ENCODE data around the gene ENTHD1. TPM values are rescaled to one million over a fixed set of nuclear protein-coding genes. Genes with fewer than 3 reads are reported as not detected.

ENTHD1 gene
- total and polyA plus RNA-seq, 2 of the 4 experiments (the other 2 are of a cell fraction): not detected

DNA sequence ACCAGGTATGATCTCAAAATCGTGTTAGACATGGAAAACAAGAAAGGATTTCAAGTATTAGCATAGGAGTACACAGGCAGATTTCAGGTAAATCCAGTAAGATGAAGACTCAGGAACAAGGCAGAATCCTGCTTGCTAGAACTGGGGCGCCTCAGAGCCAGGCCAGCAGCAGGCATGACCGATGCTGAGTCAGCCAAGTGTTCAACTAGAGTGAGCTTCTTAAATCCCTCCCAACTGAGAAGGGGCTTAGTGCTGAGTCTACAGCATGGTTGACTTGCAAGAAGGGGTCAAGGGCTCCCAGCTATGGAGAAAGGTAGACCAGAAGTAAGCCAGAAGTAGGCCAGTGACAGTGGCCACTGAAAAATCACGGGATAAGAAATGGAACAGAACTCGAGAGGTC lies 19.8 kb upstream of the ENTHD1 start:
- H3K14ac ChIP-seq (replicated peaks; ENCODE audit: low read depth, low read length): no peak overlapping the region
- H2BK20ac ChIP-seq (ENCODE audit: low read depth, low read length): no peak overlapping the region
- no peak overlapping the region for H3K4me3 ChIP-seq (ENCODE audit: insufficient read depth, low read depth, low read length)
- no peak overlapping the region for H2BK5ac ChIP-seq (ENCODE audit: low read depth, low read length, poor library complexity, severe bottlenecking)
- no peak overlapping the region for H3K9ac ChIP-seq (ENCODE audit: low read depth, low read length)
- H3K27ac ChIP-seq (ENCODE audit: insufficient read depth, low read length): no peak overlapping the region
- ChIA-PET CTCF (no interaction called here), POLR2A (ENCODE audit: unreplicated experiment) (no interaction called here)
- no peak for TF ChIP-seq RAD21 (IDR thresholded peaks at IDR 0.05; ENCODE audit: low read length)
- no peak for TF ChIP-seq SMC3 (IDR thresholded peaks at IDR 0.05; ENCODE audit: low read depth, low read length)
- TF ChIP-seq FOS (IDR thresholded peaks at IDR 0.05; ENCODE audit: low read depth, low read length): no peak
- TF ChIP-seq NFE2L2 (IDR thresholded peaks at IDR 0.05; ENCODE audit: low read depth, low read length): no peak
- TF ChIP-seq MAZ (IDR thresholded peaks at IDR 0.05; ENCODE audit: borderline replicate concordance, low read depth, low read length): no peak
- TF ChIP-seq MXI1 (IDR thresholded peaks at IDR 0.05; ENCODE audit: borderline replicate concordance, low read depth, low read length): no peak
- TF ChIP-seq MAFK (IDR thresholded peaks at IDR 0.05; ENCODE audit: low read depth, low read length): no peak
- no peak for TF ChIP-seq CEBPB (IDR thresholded peaks at IDR 0.05; ENCODE audit: low read depth, low read length)
- no peak for TF ChIP-seq POLR2A (IDR thresholded peaks at IDR 0.05; ENCODE audit: low read depth, low read length)
- TF ChIP-seq BHLHE40 (IDR thresholded peaks at IDR 0.05; ENCODE audit: low read depth, low read length): no peak
- TF ChIP-seq RFX5 (IDR thresholded peaks at IDR 0.05; ENCODE audit: low read depth, low read length): no peak
- TF ChIP-seq, protein P1, sequence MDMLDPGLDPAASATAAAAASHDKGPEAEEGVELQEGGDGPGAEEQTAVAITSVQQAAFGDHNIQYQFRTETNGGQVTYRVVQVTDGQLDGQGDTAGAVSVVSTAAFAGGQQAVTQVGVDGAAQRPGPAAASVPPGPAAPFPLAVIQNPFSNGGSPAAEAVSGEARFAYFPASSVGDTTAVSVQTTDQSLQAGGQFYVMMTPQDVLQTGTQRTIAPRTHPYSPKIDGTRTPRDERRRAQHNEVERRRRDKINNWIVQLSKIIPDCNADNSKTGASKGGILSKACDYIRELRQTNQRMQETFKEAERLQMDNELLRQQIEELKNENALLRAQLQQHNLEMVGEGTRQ (IDR thresholded peaks at IDR 0.05; ENCODE audit: low read depth, low read length): no peak
- TF ChIP-seq, protein P2, sequence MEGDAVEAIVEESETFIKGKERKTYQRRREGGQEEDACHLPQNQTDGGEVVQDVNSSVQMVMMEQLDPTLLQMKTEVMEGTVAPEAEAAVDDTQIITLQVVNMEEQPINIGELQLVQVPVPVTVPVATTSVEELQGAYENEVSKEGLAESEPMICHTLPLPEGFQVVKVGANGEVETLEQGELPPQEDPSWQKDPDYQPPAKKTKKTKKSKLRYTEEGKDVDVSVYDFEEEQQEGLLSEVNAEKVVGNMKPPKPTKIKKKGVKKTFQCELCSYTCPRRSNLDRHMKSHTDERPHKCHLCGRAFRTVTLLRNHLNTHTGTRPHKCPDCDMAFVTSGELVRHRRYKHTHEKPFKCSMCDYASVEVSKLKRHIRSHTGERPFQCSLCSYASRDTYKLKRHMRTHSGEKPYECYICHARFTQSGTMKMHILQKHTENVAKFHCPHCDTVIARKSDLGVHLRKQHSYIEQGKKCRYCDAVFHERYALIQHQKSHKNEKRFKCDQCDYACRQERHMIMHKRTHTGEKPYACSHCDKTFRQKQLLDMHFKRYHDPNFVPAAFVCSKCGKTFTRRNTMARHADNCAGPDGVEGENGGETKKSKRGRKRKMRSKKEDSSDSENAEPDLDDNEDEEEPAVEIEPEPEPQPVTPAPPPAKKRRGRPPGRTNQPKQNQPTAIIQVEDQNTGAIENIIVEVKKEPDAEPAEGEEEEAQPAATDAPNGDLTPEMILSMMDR (conservative IDR thresholded peaks at IDR 0.05; ENCODE audit: low read depth, low read length): no peak
- TF ChIP-seq, protein P3, sequence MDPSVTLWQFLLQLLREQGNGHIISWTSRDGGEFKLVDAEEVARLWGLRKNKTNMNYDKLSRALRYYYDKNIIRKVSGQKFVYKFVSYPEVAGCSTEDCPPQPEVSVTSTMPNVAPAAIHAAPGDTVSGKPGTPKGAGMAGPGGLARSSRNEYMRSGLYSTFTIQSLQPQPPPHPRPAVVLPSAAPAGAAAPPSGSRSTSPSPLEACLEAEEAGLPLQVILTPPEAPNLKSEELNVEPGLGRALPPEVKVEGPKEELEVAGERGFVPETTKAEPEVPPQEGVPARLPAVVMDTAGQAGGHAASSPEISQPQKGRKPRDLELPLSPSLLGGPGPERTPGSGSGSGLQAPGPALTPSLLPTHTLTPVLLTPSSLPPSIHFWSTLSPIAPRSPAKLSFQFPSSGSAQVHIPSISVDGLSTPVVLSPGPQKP (IDR thresholded peaks at IDR 0.05; ENCODE audit: borderline replicate concordance, low read depth, low read length): no peak
- TF ChIP-seq CHD1 (IDR thresholded peaks at IDR 0.05; ENCODE audit: low read depth, low read length): no peak
- no peak for TF ChIP-seq RCOR1 (IDR thresholded peaks at IDR 0.05; ENCODE audit: insufficient replicate concordance, low read length)
- no peak overlapping the region for H2AK9ac ChIP-seq (replicated peaks; ENCODE audit: low read depth, low read length, poor library complexity)
- no peak overlapping the region for H2BK120ac ChIP-seq (ENCODE audit: low read depth, low read length)
- no peaks in the 10 kb centered on the region for H4K20me1 ChIP-seq (ENCODE audit: insufficient read depth, low read length)
- intact Hi-C loops (cut with micrococcal nuclease) (no loop called here), in situ Hi-C loops (cut with MboI; ENCODE audit: low sequenced_read_pairs) (no loop called here), dilution Hi-C loops (cut with HindIII; ENCODE audit: low sequenced_read_pairs, unreplicated experiment) (no loop called here)
- no peak overlapping the region for H3K18ac ChIP-seq (ENCODE audit: low read depth, low read length)
- DNase-seq: no peak
- H3K23ac ChIP-seq (ENCODE audit: low read depth, low read length): no peak overlapping the region
- H3K79me1 ChIP-seq (ENCODE audit: low read depth in 1 of 2, low read length in 2 of 2): no peaks in the 10 kb centered on the region
- H2BK15ac ChIP-seq (ENCODE audit: low read depth, low read length): no peak overlapping the region
- BruUV-seq (replicated peaks): no TSS peak
- no peak overlapping the region for H3K4me2 ChIP-seq (ENCODE audit: low read depth, low read length)
- H3K27me3 ChIP-seq (ENCODE audit: control insufficient read depth, insufficient read depth, low read length): peaks cover 44% of the 10 kb centered on the region
- no peak overlapping the region for H3K56ac ChIP-seq (ENCODE audit: extremely low read depth, insufficient read depth, low read length)
- H2AK5ac ChIP-seq (ENCODE audit: low read depth, low read length): no peak overlapping the region
- WGBS, 2 experiments (ENCODE audit: extremely low coverage in 2 of 2, insufficient read length in 1 of 2): 72% methylated on average over 2 of the region's 5 CpGs; no CpG with 5 or more reads in 1 of the 2 experiments
- no peaks in the 10 kb centered on the region for H3K9me3 ChIP-seq (ENCODE audit: control insufficient read depth, insufficient read depth, low read length)
- H3K9me1 ChIP-seq (ENCODE audit: insufficient read depth, low read length): no peaks in the 10 kb centered on the region
- H4K91ac ChIP-seq (ENCODE audit: insufficient read depth, low read depth, low read length): no peak overlapping the region
- H2AFZ ChIP-seq (replicated peaks; ENCODE audit: low read length, poor library complexity): no peak overlapping the region
- ATAC-seq (ENCODE audit: low read depth): no peak
- H4K5ac ChIP-seq (ENCODE audit: low read depth, low read length): no peak overlapping the region
- H4K8ac ChIP-seq (ENCODE audit: low read depth in 2 of 2, low read length in 2 of 2): no peak overlapping the region
- no peaks in the 10 kb centered on the region for H3K36me3 ChIP-seq (ENCODE audit: control insufficient read depth, insufficient read depth, low read length)
- no peak overlapping the region for H3K4ac ChIP-seq (ENCODE audit: low read depth, low read length)
- H3K4me1 ChIP-seq (ENCODE audit: control insufficient read depth, insufficient read depth, low read length): no peaks in the 10 kb centered on the region
